ENCODE data around the gene ELF1. TPM values are rescaled to one million over a fixed set of nuclear protein-coding genes. Genes with fewer than 3 reads are reported as not detected.

Gene ELF1
- polyA plus RNA-seq, 1 of the 3 experiments (the other 2 are of a cell fraction) = 11.1 TPM

- peak overlapping the region; percentile 60 to 91 for H3K27ac ChIP-seq (ENCODE audit: low read depth in 2 of 2, low read length in 1 of 2)
- ChIA-PET CTCF (interaction anchor here (1.0 to 3.3 kb wide), 3 partner anchors 10 to 143 kb away, joined by 3 to 11 read pairs (median 4); no protein-coding TSS in a partner anchor), POLR2A (no interaction called here)
- no peak for TF ChIP-seq GABPA (IDR thresholded peaks at IDR 0.05; ENCODE audit: low read depth)
- TF ChIP-seq NRF1 (IDR thresholded peaks at IDR 0.05; ENCODE audit: low read depth, low read length) = no peak
- TF ChIP-seq RXRA (IDR thresholded peaks at IDR 0.05; ENCODE audit: borderline replicate concordance, low read depth) = no peak
- TF ChIP-seq USF1 (IDR thresholded peaks at IDR 0.05; ENCODE audit: borderline replicate concordance, low read depth) = no peak
- TF ChIP-seq FOXJ3 (CRISPR knock-in tag; IDR thresholded peaks at IDR 0.05) = 0 out of 2 replicates have a peak, but pooled peaks have one; percentile 40
- peak; percentile 10; the same call in 1 of the 2 replicates for TF ChIP-seq RAD21 (IDR thresholded peaks at IDR 0.05; ENCODE audit: low read length)
- TF ChIP-seq ELF1 (IDR thresholded peaks at IDR 0.05) = no peak
- no peak for TF ChIP-seq NFIC (IDR thresholded peaks at IDR 0.05; ENCODE audit: borderline replicate concordance)
- TF ChIP-seq FOSL2 (IDR thresholded peaks at IDR 0.05; ENCODE audit: borderline replicate concordance, low read depth) = no peak
- no peak for TF ChIP-seq JUND (IDR thresholded peaks at IDR 0.05)
- TF ChIP-seq POLR2AphosphoS5 (IDR thresholded peaks at IDR 0.05; ENCODE audit: low read depth, low read length) = peak; percentile 41; the same call in 1 of the 2 replicates
- no peak for TF ChIP-seq YY1 (IDR thresholded peaks at IDR 0.05; ENCODE audit: low read depth)
- no peak for TF ChIP-seq PBX3 (IDR thresholded peaks at IDR 0.05)
- TF ChIP-seq GATA2 (CRISPR knock-in tag; IDR thresholded peaks at IDR 0.05) = peak; percentile 93
- peak; percentile 81; the same call in 1 of the 2 replicates for TF ChIP-seq RCOR1 (IDR thresholded peaks at IDR 0.05; ENCODE audit: low read length)
- TF ChIP-seq, protein P1, sequence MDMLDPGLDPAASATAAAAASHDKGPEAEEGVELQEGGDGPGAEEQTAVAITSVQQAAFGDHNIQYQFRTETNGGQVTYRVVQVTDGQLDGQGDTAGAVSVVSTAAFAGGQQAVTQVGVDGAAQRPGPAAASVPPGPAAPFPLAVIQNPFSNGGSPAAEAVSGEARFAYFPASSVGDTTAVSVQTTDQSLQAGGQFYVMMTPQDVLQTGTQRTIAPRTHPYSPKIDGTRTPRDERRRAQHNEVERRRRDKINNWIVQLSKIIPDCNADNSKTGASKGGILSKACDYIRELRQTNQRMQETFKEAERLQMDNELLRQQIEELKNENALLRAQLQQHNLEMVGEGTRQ (IDR thresholded peaks at IDR 0.05; ENCODE audit: borderline replicate concordance, low read depth, low read length) = no peak
- TF ChIP-seq ZBTB33 (IDR thresholded peaks at IDR 0.05; ENCODE audit: borderline replicate concordance, low read depth) = no peak
- TF ChIP-seq FOXM1 (IDR thresholded peaks at IDR 0.05; ENCODE audit: low read depth) = no peak
- no peak for TF ChIP-seq SMC3 (IDR thresholded peaks at IDR 0.05; ENCODE audit: low read depth, low read length)
- TF ChIP-seq IRF3 (IDR thresholded peaks at IDR 0.05; ENCODE audit: low read depth, low read length) = no peak
- no peak for TF ChIP-seq EZH2phosphoT487 (IDR thresholded peaks at IDR 0.05; ENCODE audit: borderline replicate concordance, low read depth)
- TF ChIP-seq TEAD4 (IDR thresholded peaks at IDR 0.05; ENCODE audit: borderline replicate concordance, insufficient read depth) = peak; percentile 65
- TF ChIP-seq RFX5 (IDR thresholded peaks at IDR 0.05; ENCODE audit: low read length) = no peak
- TF ChIP-seq EP300 (IDR thresholded peaks at IDR 0.05; ENCODE audit: borderline replicate concordance in 1 of 2, low read depth in 1 of 2, low read length in 1 of 2) = peak; percentile 51 to 92; a peak in 3 of 4 replicates
- no peak for TF ChIP-seq MAX (IDR thresholded peaks at IDR 0.05; ENCODE audit: low read depth)
- peak; percentile 19; the same call in 1 of the 2 replicates for TF ChIP-seq MXI1 (IDR thresholded peaks at IDR 0.05; ENCODE audit: low read depth, low read length)
- no peak for TF ChIP-seq CTCF (IDR thresholded peaks at IDR 0.05)
- peak; percentile 65 for TF ChIP-seq CHD2 (IDR thresholded peaks at IDR 0.05; ENCODE audit: low read length, partially characterized antibody)
Measured at GRCh38 chr13:40911341-40911740, 107.8 kb downstream of the ELF1 start.

More at GRCh38 chr13:40911341-40911740, 107.8 kb downstream of the ELF1 start:
- H3K9me2 ChIP-seq = no peaks in the 10 kb centered on the region
- no peaks in the 10 kb centered on the region for H3K9me3 ChIP-seq
- peak overlapping the region; percentile 3; the same call in 1 of the 2 replicates for H3K9ac ChIP-seq
- H3K79me2 ChIP-seq (ENCODE audit: insufficient read depth) = peaks cover 12% of the 10 kb centered on the region
- H4K20me1 ChIP-seq (ENCODE audit: insufficient read depth) = no peaks in the 10 kb centered on the region
- peak; percentile 32 for DNase-seq
- no peak overlapping the region for H2AFZ ChIP-seq (ENCODE audit: low read depth)
- H3F3A ChIP-seq (replicated peaks; ENCODE audit: insufficient read depth) = peaks cover 24% of the 10 kb centered on the region
- H3K27me3 ChIP-seq (ENCODE audit: insufficient read depth) = no peaks in the 10 kb centered on the region
- H3K36me3 ChIP-seq (replicated peaks in 1 of 2; ENCODE audit: control insufficient read depth in 1 of 2, insufficient read depth in 2 of 2, low read length in 1 of 2) = no peaks in the 10 kb centered on the region
- H3K4me3 ChIP-seq (ENCODE audit: low read depth in 2 of 2, low read length in 1 of 2) = no peak overlapping the region
- H3K4me2 ChIP-seq = peak overlapping the region; percentile 51; the same call in 1 of the 2 replicates
- H3K4me1 ChIP-seq (ENCODE audit: control insufficient read depth in 1 of 2, insufficient read depth in 2 of 2, low read depth in 1 of 2, low read length in 1 of 2) = peaks cover 18 to 24% of the 10 kb centered on the region in 2 experiments

Measured in SK-N-SH (cell line).